Smooth muscle cell of the umbilical artery (primary cell): ENCODE results near the gene XAGE1B. TPM values are rescaled to one million over a fixed set of nuclear protein-coding genes. Genes with fewer than 3 reads are reported as not detected.

Experiments
- total RNA-seq: library from RNA; depleted of rRNA; stranded (reverse); fragments of >200 nt; gene quantifications from 2 replicates; pipeline ENCODE4 v1.2.3, GENCODE V29; 2014

The XAGE1B gene, protein sequence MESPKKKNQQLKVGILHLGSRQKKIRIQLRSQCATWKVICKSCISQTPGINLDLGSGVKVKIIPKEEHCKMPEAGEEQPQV
- not detected in 2 replicates for total RNA-seq

DNA sequence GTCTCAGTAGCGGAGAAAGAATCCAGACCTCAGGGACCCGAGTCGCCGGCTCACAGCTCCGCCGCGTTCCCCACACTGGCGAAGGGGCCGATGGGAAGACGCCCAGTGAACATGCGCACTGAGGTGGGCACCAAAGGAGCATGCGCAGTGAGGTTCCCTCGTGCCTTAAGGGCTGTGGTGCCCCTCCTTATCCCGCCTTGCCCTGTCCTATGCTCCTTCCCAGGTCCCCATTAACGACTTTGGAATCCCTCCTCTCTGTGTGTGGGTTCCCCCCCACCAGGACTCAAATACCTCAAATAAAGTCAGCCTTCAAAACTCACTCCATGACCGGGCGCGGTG is at the start of gene XAGE1B:
XAGE1B (minus strand) TSS at position 77 of the 339 bp plus-strand sequence. CDS start 1,536 bp downstream, outside the sequence.

DNA sequence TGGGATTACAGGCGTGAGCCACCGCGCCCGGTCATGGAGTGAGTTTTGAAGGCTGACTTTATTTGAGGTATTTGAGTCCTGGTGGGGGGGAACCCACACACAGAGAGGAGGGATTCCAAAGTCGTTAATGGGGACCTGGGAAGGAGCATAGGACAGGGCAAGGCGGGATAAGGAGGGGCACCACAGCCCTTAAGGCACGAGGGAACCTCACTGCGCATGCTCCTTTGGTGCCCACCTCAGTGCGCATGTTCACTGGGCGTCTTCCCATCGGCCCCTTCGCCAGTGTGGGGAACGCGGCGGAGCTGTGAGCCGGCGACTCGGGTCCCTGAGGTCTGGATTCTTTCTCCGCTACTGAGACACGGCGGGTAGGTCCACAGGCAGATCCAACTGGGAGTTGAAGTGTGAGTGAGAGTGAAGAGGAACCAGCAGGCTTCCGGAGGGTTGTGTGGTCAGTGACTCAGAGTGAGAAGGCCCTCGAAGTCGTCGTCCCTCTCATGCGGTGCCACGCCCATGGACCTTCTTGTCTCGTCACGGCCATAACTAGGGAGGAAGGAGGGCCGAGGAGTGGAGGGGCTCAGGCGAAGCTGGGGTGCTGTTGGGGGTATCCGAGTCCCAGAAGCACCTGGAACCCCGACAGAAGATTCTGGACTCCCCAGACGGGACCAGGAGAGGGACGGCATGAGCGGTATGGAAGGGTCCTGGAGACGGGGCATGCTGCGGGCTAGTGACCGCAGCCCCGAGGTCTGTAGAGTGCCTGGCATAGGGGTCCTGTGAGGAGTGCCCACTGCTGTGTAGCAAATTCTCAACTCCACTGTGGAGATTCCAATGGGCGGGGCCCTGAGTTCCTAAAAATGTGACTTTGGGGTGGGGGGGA is 21.1 kb downstream of the XAGE1B start, which contains the start of gene XAGE1A:
XAGE1A (plus strand) TSS at position 264 of the 874 bp plus-strand sequence. CDS start 1,554 bp downstream, outside the sequence.

Other genes starting within 250 kb of the XAGE1B start
- not detected in 2 replicates for gene XAGE2, start 148.0 kb downstream of the XAGE1B start, total RNA-seq
- gene XAGE1A, start 21.3 kb downstream of the XAGE1B start, total RNA-seq, result not detected in 2 replicates
- not detected in 2 replicates for gene SSX7, start 137.8 kb upstream of the XAGE1B start, total RNA-seq
- gene SSX2, start 190.1 kb upstream of the XAGE1B start, total RNA-seq, result not detected in 2 replicates
- not detected in 2 replicates for gene SSX2B, start 234.2 kb upstream of the XAGE1B start, total RNA-seq